Measurements from ENCODE around the gene NUPR1. TPM values are rescaled to one million over a fixed set of nuclear protein-coding genes. Genes with fewer than 3 reads are reported as not detected.

NUPR1 gene
- total and polyA plus RNA-seq, 7 donors, result 23.7 to 141 (median 46.0) TPM

Other genes starting within 250 kb of the NUPR1 start
- 10 to 100 TPM in 2 of 4 donors, 1 to 10 TPM in 2; 2.5 to 20.6 (median 9.2) TPM for gene SBK1, start 246.4 kb downstream of the NUPR1 start, total RNA-seq
- gene SBK1, start 246.4 kb downstream of the NUPR1 start, polyA plus RNA-seq, result 1 to 10 TPM; 1.3 to 5.3 (median 1.9) TPM
- 1 to 10 TPM in 1 of 4 donors, under 1 TPM in 2, not detected in 1; 0.76 to 1.5 (median 0.84) TPM for gene NPIPB6, start 175.5 kb downstream of the NUPR1 start, total RNA-seq
- under 1 TPM; 0.17 to 0.68 (median 0.38) TPM for gene NPIPB6, start 175.5 kb downstream of the NUPR1 start, polyA plus RNA-seq
- gene EIF3CL, start 135.1 kb downstream of the NUPR1 start, total RNA-seq, result 100 to 1,000 TPM in 2 of 4 donors, 10 to 100 TPM in 2; 25.5 to 126 (median 94.2) TPM
- 100 to 1,000 TPM in 1 of 3 donors, 10 to 100 TPM in 2; 60.6 to 130 (median 84.5) TPM for gene EIF3CL, start 135.1 kb downstream of the NUPR1 start, polyA plus RNA-seq
- under 1 TPM in 1 of 4 donors, not detected in 3; 0.20 TPM for gene NPIPB7, start 66.6 kb downstream of the NUPR1 start, total RNA-seq
- under 1 TPM in 1 of 3 donors, not detected in 2; 0.04 TPM for gene NPIPB7, start 66.6 kb downstream of the NUPR1 start, polyA plus RNA-seq
- 10 to 100 TPM; 10.8 to 15.3 (median 14.0) TPM for gene CLN3, start 46.9 kb downstream of the NUPR1 start, total RNA-seq
- 10 to 100 TPM; 15.4 to 29.3 (median 18.3) TPM for gene CLN3, start 46.9 kb downstream of the NUPR1 start, polyA plus RNA-seq
- gene APOBR, start 44.3 kb downstream of the NUPR1 start, total RNA-seq, result under 1 TPM; 0.34 to 0.59 (median 0.36) TPM
- under 1 TPM; 0.14 to 0.47 (median 0.26) TPM for gene APOBR, start 44.3 kb downstream of the NUPR1 start, polyA plus RNA-seq
- not detected for gene IL27, start 32.1 kb downstream of the NUPR1 start, total RNA-seq
- under 1 TPM in 1 of 3 donors, not detected in 2; 0.10 TPM for gene IL27, start 32.1 kb downstream of the NUPR1 start, polyA plus RNA-seq
- 10 to 100 TPM; 20.5 to 48.3 (median 25.9) TPM for gene SGF29, start 14.9 kb upstream of the NUPR1 start, total RNA-seq
- gene SGF29, start 14.9 kb upstream of the NUPR1 start, polyA plus RNA-seq, result 10 to 100 TPM; 22.3 to 47.4 (median 29.4) TPM
- 1 to 10 TPM in 1 of 4 donors, under 1 TPM in 2, not detected in 1; 0.34 to 1.5 (median 0.52) TPM for gene SULT1A2, start 58.1 kb upstream of the NUPR1 start, total RNA-seq
- gene SULT1A2, start 58.1 kb upstream of the NUPR1 start, polyA plus RNA-seq, result under 1 TPM in 2 of 3 donors, not detected in 1; 0.09 to 0.34 TPM
- 10 to 100 TPM in 3 of 4 donors, 1 to 10 TPM in 1; 8.1 to 22.8 (median 13.4) TPM for gene SULT1A1, start 71.1 kb upstream of the NUPR1 start, total RNA-seq
- 1 to 10 TPM; 2.8 to 6.3 (median 3.5) TPM for gene SULT1A1, start 71.1 kb upstream of the NUPR1 start, polyA plus RNA-seq
- gene NPIPB8, start 99.1 kb upstream of the NUPR1 start, total RNA-seq, result under 1 TPM in 1 of 4 donors, not detected in 3; 0.78 TPM
- not detected for gene NPIPB8, start 99.1 kb upstream of the NUPR1 start, polyA plus RNA-seq
- 100 to 1,000 TPM; 434 to 640 (median 556) TPM for gene EIF3C, start 172.5 kb upstream of the NUPR1 start, total RNA-seq
- 100 to 1,000 TPM; 344 to 676 (median 345) TPM for gene EIF3C, start 172.5 kb upstream of the NUPR1 start, polyA plus RNA-seq
- 1 to 10 TPM in 1 of 4 donors, under 1 TPM in 1, not detected in 2; 0.62 to 1.2 TPM for gene NPIPB9, start 212.8 kb upstream of the NUPR1 start, total RNA-seq
- gene NPIPB9, start 212.8 kb upstream of the NUPR1 start, polyA plus RNA-seq, result under 1 TPM in 2 of 3 donors, not detected in 1; 0.12 to 0.39 TPM

Data from psoas muscle (tissue), 7 donors.